WTC11 (cell line): ENCODE data around the gene ZNF423. TPM values are rescaled to one million over a fixed set of nuclear protein-coding genes. Genes with fewer than 3 reads are reported as not detected.

Experiments
- ATAC-seq: fragments of 200-7000 bp; cut with Tn5 transposase; 2 replicates; pipeline ENCODE4 v1.10.0; 2021; ENCODE audit warnings: mild to moderate bottlenecking, moderate library complexity
- CTCF ChIA-PET: fragments of 300-600 bp; sonication (Branson Sonifier 250); formaldehyde crosslinking; loops from one replicate; lab custom pipeline; 2021; ENCODE audit warnings: antibody characterized with exemption; lab: Charles Lee
- POLR2A ChIA-PET: fragments of 350-600 bp; sonication (Branson Sonifier 250); formaldehyde crosslinking; loops from one replicate; lab custom pipeline; 2021; ENCODE audit warnings: antibody characterized with exemption; lab: Charles Lee
- DNase-seq: peaks from one replicate; pipeline ENCODE4 v3.0.0; 2021; ENCODE audit warnings: low spot score
- H3K27ac Mint-ChIP-seq: 2 replicates; pipeline ENCODE4 v1.8.0; 2021; ENCODE audit warnings: mixed read lengths
- H3K27me3 Mint-ChIP-seq: 2 replicates; pipeline ENCODE4 v1.8.0; 2021; ENCODE audit warnings: low read depth, mild to moderate bottlenecking, moderate library complexity, mixed read lengths
- H3K36me3 Mint-ChIP-seq: 2 replicates; pipeline ENCODE4 v1.8.0; 2021; ENCODE audit warnings: mixed read lengths
- H3K4me1 Mint-ChIP-seq: 2 replicates; pipeline ENCODE4 v1.8.0; 2022; ENCODE audit warnings: mixed read lengths
- H3K4me3 Mint-ChIP-seq: 2 replicates; pipeline ENCODE4 v1.8.0; 2021; ENCODE audit warnings: mild to moderate bottlenecking, moderate library complexity, mixed read lengths
- H3K9me3 Mint-ChIP-seq: 2 replicates; pipeline ENCODE4 v1.8.0; 2021; ENCODE audit warnings: mixed read lengths
- CBFB ChIP-seq: sonication (generic); formaldehyde crosslinking; IDR thresholded peaks from 2 replicates; pipeline ENCODE4 v1.8.1; 2022; ENCODE audit warnings: mild to moderate bottlenecking, low read depth, missing genetic modification reagents
- ESRRA ChIP-seq: sonication (generic); formaldehyde crosslinking; IDR thresholded peaks from 2 replicates; pipeline ENCODE4 v1.8.1; 2022; ENCODE audit warnings: mild to moderate bottlenecking, missing genetic modification reagents, borderline replicate concordance
- FOXJ3 ChIP-seq: sonication (generic); formaldehyde crosslinking; IDR thresholded peaks from 2 replicates; pipeline ENCODE4 v1.9.0; 2021; ENCODE audit warnings: missing genetic modification reagents, mild to moderate bottlenecking, borderline replicate concordance
- GTF2I ChIP-seq: fragments of 250-450 bp; sonication (Bioruptor Pico); conservative IDR thresholded peaks from 2 replicates; pipeline ENCODE4 v1.4.0; 2021; ENCODE audit warnings: mild to moderate bottlenecking
- IRF2 ChIP-seq: sonication (generic); formaldehyde crosslinking; IDR thresholded peaks from 2 replicates; pipeline ENCODE4 v1.8.0; 2022; ENCODE audit warnings: low read depth, missing genetic modification reagents, borderline replicate concordance
- KAT7 ChIP-seq: sonication (generic); formaldehyde crosslinking; IDR thresholded peaks from 2 replicates; pipeline ENCODE4 v1.8.1; 2023; ENCODE audit warnings: missing genetic modification reagents, mild to moderate bottlenecking, borderline replicate concordance
- MXD4 ChIP-seq: fragments of 250-450 bp; sonication (Bioruptor Pico); IDR thresholded peaks from 2 replicates; pipeline ENCODE4 v1.8.0; 2021; ENCODE audit warnings: mild to moderate bottlenecking, moderate library complexity, borderline replicate concordance
- NFATC4 ChIP-seq: fragments of 250-450 bp; sonication (Bioruptor Pico); IDR thresholded peaks from 2 replicates; pipeline ENCODE4 v1.9.0; 2021; ENCODE audit warnings: mild to moderate bottlenecking
- NFE2L1 ChIP-seq: sonication (generic); formaldehyde crosslinking; IDR thresholded peaks from 2 replicates; pipeline ENCODE4 v1.8.1; 2023; ENCODE audit warnings: missing genetic modification reagents
- NR3C1 ChIP-seq: sonication (generic); formaldehyde crosslinking; conservative IDR thresholded peaks from 2 replicates; pipeline ENCODE4 v1.8.1; 2023; ENCODE audit warnings: low read depth, mild to moderate bottlenecking, missing genetic modification reagents
- TCF7 ChIP-seq: sonication (generic); formaldehyde crosslinking; IDR thresholded peaks from 2 replicates; pipeline ENCODE4 v1.8.0; 2022; ENCODE audit warnings: mild to moderate bottlenecking, low read depth, missing genetic modification reagents, moderate library complexity
- ZNF396 ChIP-seq: fragments of 250-450 bp; sonication (Bioruptor Pico); IDR thresholded peaks from 2 replicates; pipeline ENCODE4 v1.8.0; 2021; ENCODE audit warnings: mild to moderate bottlenecking, moderate library complexity, borderline replicate concordance
- ZNF423 ChIP-seq: fragments of 250-450 bp; sonication (Bioruptor Pico); IDR thresholded peaks from 2 replicates; pipeline ENCODE4 v2.1.2; 2022; ENCODE audit warnings: mild to moderate bottlenecking, moderate library complexity
- total RNA-seq: library from RNA; stranded (reverse); gene quantifications from 3 replicates; pipeline ENCODE4 v1.2.3, GENCODE V29; 2021
- TF ChIP-seq, protein P1 (sequence below): sonication (generic); formaldehyde crosslinking; IDR thresholded peaks from 2 replicates; pipeline ENCODE4 v1.8.1; 2022; ENCODE audit warnings: low read depth, missing genetic modification reagents, borderline replicate concordance
- TF ChIP-seq, protein P2 (sequence below): sonication (generic); formaldehyde crosslinking; IDR thresholded peaks from 2 replicates; pipeline ENCODE4 v1.8.1; 2022; ENCODE audit warnings: missing genetic modification reagents, borderline replicate concordance
- TF ChIP-seq, protein P3 (sequence below): sonication (generic); formaldehyde crosslinking; IDR thresholded peaks from 2 replicates; pipeline ENCODE4 v1.8.0; 2022; ENCODE audit warnings: mild to moderate bottlenecking, missing genetic modification reagents
- TF ChIP-seq, protein P4 (sequence below): fragments of 250-450 bp; sonication (Bioruptor Pico); IDR thresholded peaks from 2 replicates; pipeline ENCODE4 v1.9.0; 2021; ENCODE audit warnings: mild to moderate bottlenecking, borderline replicate concordance
- TF ChIP-seq, protein P5 (sequence below): sonication (generic); formaldehyde crosslinking; IDR thresholded peaks from 2 replicates; pipeline ENCODE4 v1.8.0; 2022; ENCODE audit warnings: mild to moderate bottlenecking, missing genetic modification reagents
- TF ChIP-seq, protein P6 (sequence below): sonication (generic); formaldehyde crosslinking; conservative IDR thresholded peaks from 2 replicates; pipeline ENCODE4 v1.8.1; 2023; ENCODE audit warnings: mild to moderate bottlenecking, low read depth, missing genetic modification reagents, moderate library complexity
- TF ChIP-seq, protein P7 (sequence below): fragments of 250-450 bp; sonication (Bioruptor Pico); IDR thresholded peaks from 2 replicates; pipeline ENCODE4 v1.9.0; 2021; ENCODE audit warnings: mild to moderate bottlenecking

ZNF423 gene
- total RNA-seq, 1 experiment from 2014 or later: 38.8 TPM

DNA sequence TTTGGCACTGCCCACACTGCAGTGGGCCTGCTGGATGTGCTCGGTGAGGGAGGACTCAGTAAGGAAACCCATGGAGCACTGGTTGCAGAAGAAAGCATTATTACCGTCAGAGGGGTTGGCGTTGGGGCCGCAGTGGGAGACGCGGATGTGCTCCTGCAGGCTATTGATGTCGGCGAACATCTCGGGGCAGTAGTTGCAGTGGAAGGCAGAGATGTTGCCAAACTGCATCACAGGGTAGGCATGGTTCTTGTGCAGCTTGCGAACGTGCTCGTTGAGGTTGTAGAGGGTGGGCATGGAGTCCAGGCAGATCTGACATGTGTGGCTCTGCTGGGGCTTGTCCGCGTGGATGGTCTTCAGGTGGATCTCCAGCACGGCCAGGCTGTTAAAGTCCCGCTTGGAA lies 218.4 kb downstream of the ZNF423 start (continued):
- TF ChIP-seq CBFB (CRISPR knock-in tag): no peak
- no peak for TF ChIP-seq KAT7
- no peak for TF ChIP-seq NR3C1
- TF ChIP-seq, protein P1, sequence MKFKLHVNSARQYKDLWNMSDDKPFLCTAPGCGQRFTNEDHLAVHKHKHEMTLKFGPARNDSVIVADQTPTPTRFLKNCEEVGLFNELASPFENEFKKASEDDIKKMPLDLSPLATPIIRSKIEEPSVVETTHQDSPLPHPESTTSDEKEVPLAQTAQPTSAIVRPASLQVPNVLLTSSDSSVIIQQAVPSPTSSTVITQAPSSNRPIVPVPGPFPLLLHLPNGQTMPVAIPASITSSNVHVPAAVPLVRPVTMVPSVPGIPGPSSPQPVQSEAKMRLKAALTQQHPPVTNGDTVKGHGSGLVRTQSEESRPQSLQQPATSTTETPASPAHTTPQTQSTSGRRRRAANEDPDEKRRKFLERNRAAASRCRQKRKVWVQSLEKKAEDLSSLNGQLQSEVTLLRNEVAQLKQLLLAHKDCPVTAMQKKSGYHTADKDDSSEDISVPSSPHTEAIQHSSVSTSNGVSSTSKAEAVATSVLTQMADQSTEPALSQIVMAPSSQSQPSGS (CRISPR knock-in tag): no peak

DNA sequence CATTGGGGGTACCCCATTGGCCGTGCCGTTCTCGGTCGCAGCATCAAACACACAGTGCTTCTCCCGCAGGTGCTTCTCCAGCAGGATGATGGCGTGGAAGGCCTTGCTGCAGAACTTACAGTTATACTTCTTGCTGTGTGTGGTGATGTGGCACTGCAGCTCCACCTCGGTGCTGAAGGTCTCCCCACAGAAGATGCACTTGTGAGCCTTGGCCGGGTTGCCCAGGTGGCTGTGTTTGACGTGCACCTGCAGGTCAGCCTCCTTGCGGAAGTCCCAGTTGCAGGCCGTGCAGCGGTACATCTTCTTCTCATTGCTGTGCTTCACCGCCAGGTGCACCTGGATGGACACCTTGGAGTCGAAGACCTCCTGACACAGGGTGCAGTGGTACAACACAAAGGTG lies 219.3 kb downstream of the ZNF423 start:
- DNase-seq (no peak), ATAC-seq (no peak)
- no peak overlapping the region for H3K4me3 Mint-ChIP-seq
- H3K27ac Mint-ChIP-seq: no peak overlapping the region
- H3K9me3 Mint-ChIP-seq: no peaks in the 10 kb centered on the region
- peaks cover 33% of the 10 kb centered on the region for H3K4me1 Mint-ChIP-seq
- H3K27me3 Mint-ChIP-seq: no peaks in the 10 kb centered on the region
- CTCF ChIA-PET: no interaction called here
- POLR2A ChIA-PET: no interaction called here
- H3K36me3 Mint-ChIP-seq: peaks cover 29% of the 10 kb centered on the region
- TF ChIP-seq ESRRA (CRISPR knock-in tag): no peak
- TF ChIP-seq, protein P2, sequence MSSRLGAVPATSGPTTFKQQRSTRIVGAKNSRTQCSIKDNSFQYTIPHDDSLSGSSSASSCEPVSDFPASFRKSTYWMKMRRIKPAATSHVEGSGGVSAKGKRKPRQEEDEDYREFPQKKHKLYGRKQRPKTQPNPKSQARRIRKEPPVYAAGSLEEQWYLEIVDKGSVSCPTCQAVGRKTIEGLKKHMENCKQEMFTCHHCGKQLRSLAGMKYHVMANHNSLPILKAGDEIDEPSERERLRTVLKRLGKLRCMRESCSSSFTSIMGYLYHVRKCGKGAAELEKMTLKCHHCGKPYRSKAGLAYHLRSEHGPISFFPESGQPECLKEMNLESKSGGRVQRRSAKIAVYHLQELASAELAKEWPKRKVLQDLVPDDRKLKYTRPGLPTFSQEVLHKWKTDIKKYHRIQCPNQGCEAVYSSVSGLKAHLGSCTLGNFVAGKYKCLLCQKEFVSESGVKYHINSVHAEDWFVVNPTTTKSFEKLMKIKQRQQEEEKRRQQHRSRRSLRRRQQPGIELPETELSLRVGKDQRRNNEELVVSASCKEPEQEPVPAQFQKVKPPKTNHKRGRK (CRISPR knock-in tag): no peak
- TF ChIP-seq ZNF423: no peak
- TF ChIP-seq, protein P3, sequence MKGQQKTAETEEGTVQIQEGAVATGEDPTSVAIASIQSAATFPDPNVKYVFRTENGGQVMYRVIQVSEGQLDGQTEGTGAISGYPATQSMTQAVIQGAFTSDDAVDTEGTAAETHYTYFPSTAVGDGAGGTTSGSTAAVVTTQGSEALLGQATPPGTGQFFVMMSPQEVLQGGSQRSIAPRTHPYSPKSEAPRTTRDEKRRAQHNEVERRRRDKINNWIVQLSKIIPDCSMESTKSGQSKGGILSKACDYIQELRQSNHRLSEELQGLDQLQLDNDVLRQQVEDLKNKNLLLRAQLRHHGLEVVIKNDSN (CRISPR knock-in tag): no peak
- TF ChIP-seq, protein P4, sequence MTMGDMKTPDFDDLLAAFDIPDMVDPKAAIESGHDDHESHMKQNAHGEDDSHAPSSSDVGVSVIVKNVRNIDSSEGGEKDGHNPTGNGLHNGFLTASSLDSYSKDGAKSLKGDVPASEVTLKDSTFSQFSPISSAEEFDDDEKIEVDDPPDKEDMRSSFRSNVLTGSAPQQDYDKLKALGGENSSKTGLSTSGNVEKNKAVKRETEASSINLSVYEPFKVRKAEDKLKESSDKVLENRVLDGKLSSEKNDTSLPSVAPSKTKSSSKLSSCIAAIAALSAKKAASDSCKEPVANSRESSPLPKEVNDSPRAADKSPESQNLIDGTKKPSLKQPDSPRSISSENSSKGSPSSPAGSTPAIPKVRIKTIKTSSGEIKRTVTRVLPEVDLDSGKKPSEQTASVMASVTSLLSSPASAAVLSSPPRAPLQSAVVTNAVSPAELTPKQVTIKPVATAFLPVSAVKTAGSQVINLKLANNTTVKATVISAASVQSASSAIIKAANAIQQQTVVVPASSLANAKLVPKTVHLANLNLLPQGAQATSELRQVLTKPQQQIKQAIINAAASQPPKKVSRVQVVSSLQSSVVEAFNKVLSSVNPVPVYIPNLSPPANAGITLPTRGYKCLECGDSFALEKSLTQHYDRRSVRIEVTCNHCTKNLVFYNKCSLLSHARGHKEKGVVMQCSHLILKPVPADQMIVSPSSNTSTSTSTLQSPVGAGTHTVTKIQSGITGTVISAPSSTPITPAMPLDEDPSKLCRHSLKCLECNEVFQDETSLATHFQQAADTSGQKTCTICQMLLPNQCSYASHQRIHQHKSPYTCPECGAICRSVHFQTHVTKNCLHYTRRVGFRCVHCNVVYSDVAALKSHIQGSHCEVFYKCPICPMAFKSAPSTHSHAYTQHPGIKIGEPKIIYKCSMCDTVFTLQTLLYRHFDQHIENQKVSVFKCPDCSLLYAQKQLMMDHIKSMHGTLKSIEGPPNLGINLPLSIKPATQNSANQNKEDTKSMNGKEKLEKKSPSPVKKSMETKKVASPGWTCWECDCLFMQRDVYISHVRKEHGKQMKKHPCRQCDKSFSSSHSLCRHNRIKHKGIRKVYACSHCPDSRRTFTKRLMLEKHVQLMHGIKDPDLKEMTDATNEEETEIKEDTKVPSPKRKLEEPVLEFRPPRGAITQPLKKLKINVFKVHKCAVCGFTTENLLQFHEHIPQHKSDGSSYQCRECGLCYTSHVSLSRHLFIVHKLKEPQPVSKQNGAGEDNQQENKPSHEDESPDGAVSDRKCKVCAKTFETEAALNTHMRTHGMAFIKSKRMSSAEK (CRISPR knock-in tag): no peak
- TF ChIP-seq, protein P5, sequence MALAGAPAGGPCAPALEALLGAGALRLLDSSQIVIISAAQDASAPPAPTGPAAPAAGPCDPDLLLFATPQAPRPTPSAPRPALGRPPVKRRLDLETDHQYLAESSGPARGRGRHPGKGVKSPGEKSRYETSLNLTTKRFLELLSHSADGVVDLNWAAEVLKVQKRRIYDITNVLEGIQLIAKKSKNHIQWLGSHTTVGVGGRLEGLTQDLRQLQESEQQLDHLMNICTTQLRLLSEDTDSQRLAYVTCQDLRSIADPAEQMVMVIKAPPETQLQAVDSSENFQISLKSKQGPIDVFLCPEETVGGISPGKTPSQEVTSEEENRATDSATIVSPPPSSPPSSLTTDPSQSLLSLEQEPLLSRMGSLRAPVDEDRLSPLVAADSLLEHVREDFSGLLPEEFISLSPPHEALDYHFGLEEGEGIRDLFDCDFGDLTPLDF (CRISPR knock-in tag): no peak
- TF ChIP-seq GTF2I (CRISPR knock-in tag): no peak
- TF ChIP-seq, protein P6, sequence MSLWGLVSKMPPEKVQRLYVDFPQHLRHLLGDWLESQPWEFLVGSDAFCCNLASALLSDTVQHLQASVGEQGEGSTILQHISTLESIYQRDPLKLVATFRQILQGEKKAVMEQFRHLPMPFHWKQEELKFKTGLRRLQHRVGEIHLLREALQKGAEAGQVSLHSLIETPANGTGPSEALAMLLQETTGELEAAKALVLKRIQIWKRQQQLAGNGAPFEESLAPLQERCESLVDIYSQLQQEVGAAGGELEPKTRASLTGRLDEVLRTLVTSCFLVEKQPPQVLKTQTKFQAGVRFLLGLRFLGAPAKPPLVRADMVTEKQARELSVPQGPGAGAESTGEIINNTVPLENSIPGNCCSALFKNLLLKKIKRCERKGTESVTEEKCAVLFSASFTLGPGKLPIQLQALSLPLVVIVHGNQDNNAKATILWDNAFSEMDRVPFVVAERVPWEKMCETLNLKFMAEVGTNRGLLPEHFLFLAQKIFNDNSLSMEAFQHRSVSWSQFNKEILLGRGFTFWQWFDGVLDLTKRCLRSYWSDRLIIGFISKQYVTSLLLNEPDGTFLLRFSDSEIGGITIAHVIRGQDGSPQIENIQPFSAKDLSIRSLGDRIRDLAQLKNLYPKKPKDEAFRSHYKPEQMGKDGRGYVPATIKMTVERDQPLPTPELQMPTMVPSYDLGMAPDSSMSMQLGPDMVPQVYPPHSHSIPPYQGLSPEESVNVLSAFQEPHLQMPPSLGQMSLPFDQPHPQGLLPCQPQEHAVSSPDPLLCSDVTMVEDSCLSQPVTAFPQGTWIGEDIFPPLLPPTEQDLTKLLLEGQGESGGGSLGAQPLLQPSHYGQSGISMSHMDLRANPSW (CRISPR knock-in tag): no peak
- no peak for TF ChIP-seq NFATC4 (CRISPR knock-in tag)
- no peak for TF ChIP-seq TCF7 (CRISPR knock-in tag)
- TF ChIP-seq, protein P1 (CRISPR knock-in tag): no peak
- TF ChIP-seq ZNF396: no peak
- TF ChIP-seq NFE2L1 (CRISPR knock-in tag): no peak
- TF ChIP-seq FOXJ3 (CRISPR knock-in tag): no peak
- TF ChIP-seq MXD4 (CRISPR knock-in tag): no peak
- TF ChIP-seq, protein P7, sequence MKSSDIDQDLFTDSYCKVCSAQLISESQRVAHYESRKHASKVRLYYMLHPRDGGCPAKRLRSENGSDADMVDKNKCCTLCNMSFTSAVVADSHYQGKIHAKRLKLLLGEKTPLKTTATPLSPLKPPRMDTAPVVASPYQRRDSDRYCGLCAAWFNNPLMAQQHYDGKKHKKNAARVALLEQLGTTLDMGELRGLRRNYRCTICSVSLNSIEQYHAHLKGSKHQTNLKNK (CRISPR knock-in tag): no peak
- TF ChIP-seq IRF2 (CRISPR knock-in tag): no peak
